Measurements from ENCODE around the gene GSG1.

GSG1 gene

GRCh38 chr12:13103391-13104033 lies at the start of gene GSG1:
Gene GSG1, minus strand, starts transcription at chr12:13103667. Its CDS starts 155 bp downstream, at chr12:13103512.
- DNase-seq, result no peak

- no peak for DNase-seq
These were observed 49.7 kb upstream of the GSG1 start for GRCh38 chr12:13153180-13153579.

GRCh38 chr12:13152756-13153155 lies 49.3 kb upstream of the GSG1 start:
- no peak for DNase-seq

- no peak for DNase-seq
These were observed 48.8 kb upstream of the GSG1 start for GRCh38 chr12:13152281-13152680.

- DNase-seq, result no peak
These were observed 45.9 kb upstream of the GSG1 start for GRCh38 chr12:13149411-13149810.

- DNase-seq, result no peak
These were observed 45.0 kb upstream of the GSG1 start for GRCh38 chr12:13148485-13148847.

- DNase-seq, result no peak
These were observed 44.4 kb upstream of the GSG1 start for GRCh38 chr12:13147688-13148484.

GRCh38 chr12:13146336-13146938 lies 43.0 kb upstream of the GSG1 start:
- no peak for DNase-seq

GRCh38 chr12:13144266-13144828 lies 40.9 kb upstream of the GSG1 start:
- no peak for DNase-seq

GRCh38 chr12:13142747-13143146 lies 39.3 kb upstream of the GSG1 start:
- DNase-seq, result no peak

- no peak for DNase-seq
These were observed 38.2 kb upstream of the GSG1 start for GRCh38 chr12:13141686-13142085.

- peak; percentile 59 for DNase-seq
These were observed 32.1 kb upstream of the GSG1 start for GRCh38 chr12:13135371-13136178.

- no peak for DNase-seq
These were observed 30.4 kb upstream of the GSG1 start for GRCh38 chr12:13133886-13134285.

GRCh38 chr12:13130981-13131380 lies 27.5 kb upstream of the GSG1 start:
- no peak for DNase-seq

- no peak for DNase-seq
These were observed 25.0 kb upstream of the GSG1 start for GRCh38 chr12:13128291-13128965.

GRCh38 chr12:13127444-13127843 lies 24.0 kb upstream of the GSG1 start:
- no peak for DNase-seq

- no peak for DNase-seq
These were observed 23.0 kb upstream of the GSG1 start for GRCh38 chr12:13126494-13126893.

GRCh38 chr12:13125996-13126395 lies 22.5 kb upstream of the GSG1 start:
- DNase-seq, result no peak

GRCh38 chr12:13124656-13125505 lies 21.4 kb upstream of the GSG1 start:
- DNase-seq, result no peak

- no peak for DNase-seq
These were observed 18.1 kb upstream of the GSG1 start for GRCh38 chr12:13121568-13121967.

GRCh38 chr12:13120413-13120812 lies 16.9 kb upstream of the GSG1 start:
- DNase-seq, result no peak

Measured in T1000 (cell line).